Airway epithelial cell (primary cell): ENCODE measurements around the gene PAH. TPM values are rescaled to one million over a fixed set of nuclear protein-coding genes. Genes with fewer than 3 reads are reported as not detected.

ENCODE experiments used
- total RNA-seq: library from RNA; depleted of rRNA; stranded (reverse); fragments of >200 nt; gene quantifications from 2 replicates; pipeline ENCODE4 v1.2.3, GENCODE V29; 2015

The PAH gene
- not detected in 2 replicates for total RNA-seq

DNA sequence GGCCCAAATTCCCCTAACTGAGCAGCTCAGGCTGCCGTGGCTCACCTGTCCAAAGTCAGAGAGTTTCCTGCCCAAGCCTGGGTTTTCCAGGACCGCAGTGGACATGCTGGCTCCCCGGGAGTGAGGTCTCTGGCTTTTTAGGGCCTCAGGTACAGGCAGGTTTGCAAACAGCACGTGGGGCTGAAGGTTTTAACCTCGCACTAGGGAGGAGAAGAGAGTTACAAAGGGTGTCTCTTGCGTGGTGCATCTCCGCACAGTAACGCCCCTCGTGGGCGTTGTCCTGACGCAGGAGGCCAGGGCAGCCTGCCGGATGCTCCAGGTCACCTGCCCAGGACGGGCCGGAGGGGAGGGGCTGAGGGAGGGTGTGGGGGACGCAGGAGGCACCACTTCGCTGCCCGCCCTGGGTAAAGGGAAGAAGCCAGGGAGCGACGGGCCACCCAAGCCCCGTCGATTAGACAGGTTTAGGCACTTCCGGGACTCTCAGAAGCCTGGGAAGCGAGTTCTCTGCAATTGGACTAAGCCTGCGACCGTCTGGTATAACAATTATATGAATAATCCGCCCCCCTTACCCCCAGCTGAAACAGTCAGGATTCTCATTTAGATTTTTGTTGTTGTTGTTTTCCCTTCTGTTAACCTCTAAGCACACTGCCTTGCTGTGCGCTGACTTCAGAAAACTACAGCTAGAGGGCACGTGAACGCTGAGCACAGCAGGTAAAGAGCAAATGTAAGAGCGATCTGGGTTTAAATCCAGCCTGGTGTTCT, at the start of gene PAH:
Gene PAH (minus strand): TSS at position 219 of the 762 bp plus-strand sequence. CDS start 114 bp downstream, at position 105.

DNA sequence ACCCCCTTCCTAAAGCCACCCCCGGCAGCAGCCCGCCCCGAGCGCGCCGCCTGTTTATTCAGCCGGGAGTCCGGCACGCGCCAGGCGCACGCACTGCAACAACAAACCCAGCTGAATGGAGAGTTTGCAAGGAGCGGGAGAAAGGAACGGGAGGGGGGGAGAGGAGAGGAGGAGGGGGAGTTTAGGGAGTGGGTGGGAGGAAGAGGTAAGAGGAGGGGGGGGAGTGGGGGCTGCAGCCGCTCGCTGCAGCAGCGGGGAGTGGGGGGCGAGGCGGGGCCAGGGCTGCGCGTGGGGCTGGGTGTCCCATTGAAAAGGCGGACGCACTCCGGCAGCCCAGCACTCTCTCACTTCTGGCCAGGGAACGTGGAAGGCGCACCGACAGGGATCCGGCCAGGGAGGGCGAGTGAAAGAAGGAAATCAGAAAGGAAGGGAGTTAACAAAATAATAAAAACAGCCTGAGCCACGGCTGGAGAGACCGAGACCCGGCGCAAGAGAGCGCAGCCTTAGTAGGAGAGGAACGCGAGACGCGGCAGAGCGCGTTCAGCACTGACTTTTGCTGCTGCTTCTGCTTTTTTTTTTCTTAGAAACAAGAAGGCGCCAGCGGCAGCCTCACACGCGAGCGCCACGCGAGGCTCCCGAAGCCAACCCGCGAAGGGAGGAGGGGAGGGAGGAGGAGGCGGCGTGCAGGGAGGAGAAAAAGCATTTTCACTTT, 40.5 kb upstream of the PAH start, which contains the start of gene ASCL1:
Gene ASCL1 (plus strand): TSS at position 336 of the 712 bp plus-strand sequence. CDS start 571 bp downstream, outside the sequence.

Other genes starting within 250 kb of the PAH start
- not detected in 2 replicates for gene ASCL1, start 40.4 kb upstream of the PAH start, total RNA-seq